Measurements from ENCODE around the gene SLC36A3.
"Not testable (repeated sequence)": the region's sequence is repeated elsewhere in the genome, so short reads cannot be mapped to it uniquely, and the experiment has no call there.

Gene SLC36A3

DNA sequence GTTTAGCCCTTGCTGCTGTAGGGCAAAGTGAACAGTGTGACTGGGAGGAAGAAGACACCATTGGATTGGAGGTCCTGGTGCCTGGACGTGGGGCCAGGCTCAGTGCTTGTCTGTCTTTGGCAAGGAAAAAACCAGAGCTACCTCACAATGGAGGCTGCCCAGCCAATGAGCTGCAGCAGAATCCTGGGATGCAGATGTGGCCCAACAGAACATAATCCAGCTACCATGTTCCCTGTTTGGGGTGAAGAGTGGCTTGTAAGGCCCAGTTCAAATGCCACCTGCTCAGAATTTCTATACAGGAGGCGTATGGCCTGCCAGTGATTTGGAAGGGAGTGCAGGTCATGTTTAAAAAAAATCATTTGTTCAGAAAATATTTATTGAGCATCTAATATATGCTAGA, at the start of gene SLC36A3:
TSS of gene SLC36A3 (minus strand) at position 101 of the 400 bp plus-strand sequence. CDS start 412 bp downstream, outside the sequence.
- DNase-seq = no peak

GRCh38 chr5:151351671-151352070, 48.1 kb upstream of the SLC36A3 start:
- DNase-seq = no peak

DNA sequence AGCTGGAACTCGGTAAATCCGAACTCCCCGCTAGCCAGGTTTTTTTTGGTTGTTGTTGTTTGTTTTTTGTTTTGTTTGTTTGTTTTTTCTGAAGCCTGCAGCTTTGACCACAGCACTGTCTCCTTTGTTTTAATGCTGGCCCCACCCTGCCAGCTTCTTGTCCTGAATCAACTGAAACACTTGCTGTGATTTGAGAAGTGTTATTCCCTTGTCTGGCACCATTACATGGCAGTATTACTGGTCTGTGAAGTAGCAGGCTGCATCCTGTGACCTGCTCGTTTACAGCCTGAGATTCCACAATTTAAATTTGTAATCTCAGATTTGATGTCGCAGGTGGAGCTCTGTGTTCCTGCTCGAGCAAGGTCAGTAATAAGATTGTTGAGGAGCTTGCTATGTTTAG, 45.2 kb upstream of the SLC36A3 start:
- no peak for DNase-seq

- DNase-seq = no peak
These were observed 43.8 kb upstream of the SLC36A3 start, which contains the start of gene SLC36A2 for GRCh38 chr5:151347369-151347768. Gene SLC36A2 (minus strand): TSS chr5:151347559. CDS start chr5:151347460, 99 bp downstream.

- DNase-seq = no peak
These were observed 42.4 kb upstream of the SLC36A3 start for GRCh38 chr5:151345808-151346478.

GRCh38 chr5:151345187-151345807, 41.7 kb upstream of the SLC36A3 start:
- no peak for DNase-seq

- no peak for DNase-seq
These were observed 40.5 kb upstream of the SLC36A3 start for GRCh38 chr5:151344088-151344487.

GRCh38 chr5:151340004-151340403, 36.4 kb upstream of the SLC36A3 start:
- no peak for DNase-seq

DNA sequence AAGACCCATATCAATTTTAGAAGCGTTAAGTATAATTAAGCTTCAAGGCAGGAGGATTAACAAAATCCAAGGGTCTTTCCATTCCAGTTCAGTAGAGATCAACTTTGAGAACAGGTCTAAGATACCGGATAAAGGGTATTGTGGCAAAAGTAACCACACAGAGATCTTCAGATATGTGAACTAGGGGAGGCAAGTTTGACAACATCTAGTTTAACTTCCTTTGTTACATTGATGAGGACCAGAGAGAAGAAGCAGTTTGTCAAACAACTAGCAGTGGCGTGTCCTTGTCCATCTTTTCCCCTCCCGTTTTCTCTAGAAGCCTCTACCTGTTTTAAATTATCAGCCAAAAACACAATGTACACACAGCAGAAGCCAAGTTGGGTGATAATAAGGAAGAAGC, 35.2 kb upstream of the SLC36A3 start:
- no peak for DNase-seq

DNA sequence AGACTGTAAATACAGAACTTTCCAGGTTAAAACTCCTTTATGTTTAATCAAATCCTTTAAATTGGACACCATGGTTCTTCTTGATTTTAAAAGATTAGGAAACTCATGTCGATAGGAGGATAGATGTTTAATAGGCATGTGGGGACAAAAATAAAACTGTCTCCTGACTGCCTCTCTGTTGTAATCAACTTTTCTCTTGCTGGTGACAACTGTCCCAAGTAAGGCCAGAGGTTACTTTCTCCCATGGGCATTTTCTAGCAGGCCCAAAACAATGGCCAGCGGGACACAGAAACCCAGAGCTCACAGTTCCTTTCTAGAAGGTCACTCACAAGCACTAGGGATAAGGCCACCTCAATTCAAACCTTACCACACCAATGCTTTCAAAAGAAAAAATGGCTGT, 29.3 kb upstream of the SLC36A3 start:
- no peak for DNase-seq

DNA sequence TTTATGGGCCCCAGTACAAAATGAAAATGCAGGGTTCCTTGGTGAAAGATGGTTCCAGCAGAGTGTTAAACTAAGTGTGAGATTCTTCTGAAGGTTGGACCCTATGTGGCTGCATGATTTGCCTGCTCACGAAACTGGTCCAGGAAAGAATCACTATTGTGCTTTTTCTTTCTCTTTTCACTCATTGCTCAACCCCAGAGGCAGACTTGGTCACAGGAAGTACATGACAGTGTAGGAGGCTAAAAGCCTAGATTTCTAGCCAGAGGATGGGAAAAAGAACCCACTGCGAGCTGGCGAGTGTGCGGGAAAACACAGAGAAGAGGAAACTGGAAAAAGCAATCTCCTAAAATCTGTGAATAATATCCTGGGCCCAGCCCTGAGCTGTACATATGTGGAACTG, 25.2 kb upstream of the SLC36A3 start:
- no peak for DNase-seq

GRCh38 chr5:151327585-151327984, 24.0 kb upstream of the SLC36A3 start:
- no peak for DNase-seq

DNA sequence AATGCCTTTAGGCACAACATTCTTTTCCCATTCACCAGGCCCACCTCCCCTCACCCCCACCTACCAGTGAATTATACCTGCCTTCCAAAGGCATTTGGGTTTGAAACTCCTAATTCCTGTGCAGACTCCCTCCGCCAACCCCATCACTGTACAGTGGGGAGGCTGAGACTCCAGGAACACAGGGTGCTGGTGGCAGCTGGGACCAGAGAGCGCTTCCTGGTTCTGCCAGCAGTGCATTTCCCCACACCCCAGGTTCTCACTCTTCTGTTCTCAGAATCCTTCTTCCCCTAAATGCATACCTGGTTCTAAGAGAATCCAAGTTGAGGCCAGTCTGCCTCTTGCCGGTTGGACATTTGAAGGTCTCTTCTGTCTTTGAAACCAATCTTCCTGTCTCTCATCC, 22.7 kb upstream of the SLC36A3 start:
- DNase-seq = no peak

- no peak for DNase-seq
These were observed 16.9 kb upstream of the SLC36A3 start for GRCh38 chr5:151320481-151320880.

DNA sequence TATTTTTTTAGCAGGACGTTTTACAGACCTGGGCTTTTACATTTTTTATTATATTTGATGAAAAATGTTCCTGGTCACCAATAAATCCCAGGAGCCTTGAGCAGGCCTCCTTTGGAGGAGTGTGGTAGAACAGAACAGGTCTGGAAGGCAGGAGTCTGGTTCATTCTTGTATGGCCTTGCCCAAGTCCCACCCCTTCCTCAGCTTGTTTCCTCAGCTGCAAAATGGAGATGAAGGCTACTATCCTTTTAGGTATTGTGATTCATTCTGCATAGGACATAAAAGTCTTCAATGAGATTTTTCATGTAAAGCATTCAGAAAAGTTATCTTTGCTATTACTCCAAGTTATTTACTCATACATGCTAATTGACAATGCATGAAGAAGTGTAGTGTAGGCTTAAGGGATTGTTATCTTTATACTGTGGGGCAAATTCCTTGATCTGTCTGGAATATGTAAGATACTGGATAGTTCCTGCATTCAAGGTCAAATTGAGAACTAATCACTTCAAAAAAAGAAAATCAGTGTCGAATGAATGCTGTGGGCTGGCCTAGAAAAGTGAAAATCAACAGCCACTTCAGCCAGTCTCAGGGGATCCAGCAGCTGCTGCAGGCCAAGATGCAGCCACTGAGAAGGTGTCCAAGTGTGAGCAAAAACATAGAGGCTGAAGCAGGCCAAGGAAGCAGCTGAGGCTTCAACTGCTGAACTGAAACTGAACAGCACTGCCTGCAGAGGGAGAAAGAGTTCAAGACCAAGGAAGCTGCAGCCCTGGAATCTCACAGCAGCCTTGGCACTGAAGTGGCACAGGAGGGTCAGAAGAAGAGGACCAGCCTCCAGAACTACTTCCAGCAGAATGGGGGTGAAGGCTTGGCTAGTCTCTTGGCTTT, 15.5 kb upstream of the SLC36A3 start:
- peak; percentile 29 for DNase-seq

DNA sequence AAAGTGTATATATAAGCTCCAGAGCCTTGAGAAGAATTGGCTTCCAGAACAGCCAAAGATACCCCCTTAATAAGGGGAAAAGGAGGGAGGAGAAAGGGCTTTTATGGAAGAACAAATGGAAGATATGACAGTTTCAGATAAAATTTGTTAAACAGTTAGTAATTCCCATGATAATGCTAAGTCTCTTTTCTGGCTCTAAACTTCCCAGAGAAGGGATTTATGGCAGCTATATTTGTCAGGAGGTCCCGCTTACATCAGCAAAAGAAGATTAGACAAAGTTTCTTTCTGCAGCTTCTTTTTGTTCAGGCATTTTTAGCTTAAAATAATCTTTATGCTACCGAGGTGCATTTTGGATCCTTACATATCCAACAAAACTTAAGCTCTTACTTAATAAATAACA, 14.3 kb upstream of the SLC36A3 start:
- no peak for DNase-seq

DNA sequence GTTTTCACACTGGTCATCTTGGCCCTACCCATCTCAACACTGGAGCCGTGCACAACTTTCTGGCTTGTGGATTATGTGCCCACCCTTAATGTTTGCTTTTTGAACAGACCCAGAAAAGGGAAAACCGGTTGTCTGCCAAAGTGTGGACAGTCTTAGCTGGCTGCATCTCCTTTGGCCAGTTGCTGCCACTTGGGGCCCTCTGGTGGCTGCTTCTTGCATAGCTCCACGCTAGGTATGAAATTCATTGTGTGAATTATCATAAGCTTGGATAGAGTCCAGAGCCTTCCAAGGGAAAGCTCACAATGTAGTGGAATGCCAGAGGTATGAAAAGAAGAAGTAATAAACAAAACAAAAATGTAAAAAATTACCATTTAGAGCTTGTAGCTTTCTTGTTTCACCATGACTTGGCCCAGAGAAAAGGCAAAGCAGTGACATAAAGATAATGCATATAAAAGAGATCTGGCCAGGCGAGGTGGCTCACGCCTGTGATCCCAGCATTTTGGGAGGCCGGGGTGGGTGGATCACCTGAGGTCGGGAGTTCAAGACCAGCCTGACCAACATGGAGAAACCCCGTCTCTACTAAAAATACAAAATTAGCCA, 12.5 kb upstream of the SLC36A3 start:
- DNase-seq = peak; percentile 87

DNA sequence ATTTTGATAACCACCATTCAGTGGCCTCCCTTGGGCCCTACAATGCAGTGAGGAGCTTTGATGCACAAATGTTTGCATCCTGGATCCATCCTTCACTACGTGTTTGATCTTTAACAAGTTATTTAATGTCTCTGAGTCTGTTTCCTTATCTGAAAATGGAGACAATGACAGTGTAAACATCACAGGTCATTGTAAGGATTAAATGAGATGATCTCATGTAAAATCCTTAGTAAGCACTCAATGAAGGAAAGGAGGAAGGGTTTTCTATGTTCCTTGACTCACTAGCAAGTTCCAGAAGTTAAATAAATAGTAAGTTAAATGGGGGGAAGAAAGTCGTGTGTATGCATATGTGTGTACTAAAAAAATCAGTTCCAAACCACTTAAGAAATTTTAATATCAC, 9.8 kb upstream of the SLC36A3 start:
- no peak for DNase-seq

DNA sequence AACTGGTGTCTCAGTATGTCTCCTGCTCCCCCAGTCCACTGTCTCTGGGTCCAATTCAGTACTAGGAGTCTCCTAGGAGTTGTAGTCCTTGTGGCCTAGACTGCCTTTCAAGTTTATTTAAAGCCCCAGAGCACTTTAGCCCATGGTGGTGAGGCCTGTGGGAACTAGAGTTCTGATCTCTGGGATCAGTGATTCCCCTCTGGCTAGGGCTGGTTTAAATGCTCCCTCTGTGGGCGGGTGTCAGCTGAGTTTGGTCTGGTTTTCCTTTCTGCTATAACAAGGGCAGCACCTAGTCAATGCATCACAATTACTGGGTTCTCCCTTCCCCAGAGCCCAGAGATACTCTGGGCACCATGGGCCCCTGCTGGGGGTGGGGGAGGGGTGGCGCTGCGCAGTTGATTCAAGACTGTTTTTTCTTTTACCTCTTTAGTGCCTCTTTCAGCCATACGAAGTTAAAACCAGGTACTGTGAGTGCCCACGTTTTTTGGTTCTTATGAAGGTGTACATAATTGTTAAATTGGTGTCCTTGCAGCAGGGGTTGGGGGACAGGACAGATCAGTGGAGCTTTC, 9.3 kb upstream of the SLC36A3 start:
- DNase-seq = no peak

GRCh38 chr5:151310932-151311331, 7.4 kb upstream of the SLC36A3 start:
- DNase-seq = no peak

DNA sequence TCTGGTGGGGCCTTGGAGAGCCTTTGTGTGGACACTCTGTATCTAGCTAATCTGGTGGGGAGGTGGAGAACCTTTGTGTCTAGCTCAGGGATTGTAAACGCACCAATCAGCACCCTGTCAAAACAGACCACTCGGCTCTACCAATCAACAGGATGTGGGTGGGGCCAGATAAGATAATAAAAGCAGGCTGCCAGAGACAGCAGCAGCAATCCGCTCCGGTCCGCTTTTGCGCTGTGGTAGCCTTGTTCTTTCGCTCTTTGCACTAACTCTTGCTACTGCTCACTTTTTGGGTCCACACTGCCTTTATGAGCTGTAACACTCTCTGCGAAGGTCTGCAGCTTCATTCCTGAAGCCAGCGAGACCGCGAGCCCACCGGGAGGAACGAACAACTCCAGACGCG, 6.3 kb upstream of the SLC36A3 start:
- not testable (repeated sequence) for DNase-seq

DNA sequence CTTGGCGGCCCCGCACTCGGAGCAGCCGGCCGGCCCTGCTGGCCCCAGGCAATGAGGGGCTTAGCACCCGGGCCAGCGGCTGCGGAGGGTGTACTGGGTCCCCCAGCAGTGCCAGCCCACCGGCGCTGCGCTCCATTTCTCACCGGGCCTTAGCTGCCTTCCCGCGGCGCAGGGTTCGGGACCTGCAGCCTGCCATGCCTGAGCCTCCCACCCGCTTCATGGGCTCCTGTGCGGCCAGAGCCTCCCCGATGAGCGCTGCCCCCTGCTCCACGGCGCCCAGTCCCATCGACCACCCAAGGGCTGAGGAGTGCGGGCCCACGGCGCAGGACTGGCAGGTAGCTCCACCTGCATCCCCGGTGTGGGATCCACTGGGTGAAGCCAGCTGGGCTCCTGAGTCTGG, 5.7 kb upstream of the SLC36A3 start:
- DNase-seq = not testable (repeated sequence)
